GM19438 (cell line): ENCODE results near the gene HDAC9.

Source experiments
- ATAC-seq: cut with Tn5 transposase; IDR thresholded peaks from one replicate; pipeline ENCODE4 v1.9.1; 2021; ENCODE audit warnings: low read depth; ENCODE audit not compliant: unreplicated experiment

HDAC9 gene

DNA sequence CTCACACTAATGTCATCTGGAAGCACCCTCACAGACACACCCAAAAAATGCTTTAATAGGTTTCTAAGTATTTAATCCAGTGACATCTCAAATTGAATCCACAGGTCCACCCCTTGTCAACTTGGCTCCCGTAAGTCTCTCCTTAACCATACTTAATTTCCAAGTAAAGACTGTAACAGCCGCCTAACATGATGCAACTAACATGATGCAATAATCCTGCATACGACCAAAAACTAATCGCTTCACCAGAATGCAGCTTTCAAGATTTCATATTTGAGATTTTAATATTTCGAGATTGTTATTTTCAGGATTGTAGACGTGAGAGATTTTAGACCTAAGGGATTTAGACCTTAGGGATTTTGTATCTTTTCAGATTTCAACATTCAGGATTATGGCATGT, 3.7 kb upstream of the HDAC9 start:
- ATAC-seq: no peak

DNA sequence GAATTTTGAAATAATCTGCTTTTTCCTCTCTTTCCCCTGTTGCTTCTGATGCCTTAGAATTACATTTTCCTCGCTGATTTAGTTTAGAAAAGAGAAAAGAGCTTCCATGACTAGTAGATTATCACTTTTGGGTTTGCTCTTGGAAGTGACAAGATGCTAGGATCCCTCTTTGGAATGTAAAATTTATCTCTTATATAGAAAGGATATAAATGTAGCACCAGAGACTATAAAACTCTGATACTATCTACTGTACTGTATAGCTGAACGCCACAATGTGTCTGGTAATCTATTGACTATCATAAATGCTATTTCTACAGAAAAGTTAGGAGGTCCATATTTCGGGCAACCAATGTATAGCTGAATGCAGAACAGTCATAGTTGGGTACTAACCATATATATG, 1.1 kb upstream of the HDAC9 start:
- no peak for ATAC-seq

DNA sequence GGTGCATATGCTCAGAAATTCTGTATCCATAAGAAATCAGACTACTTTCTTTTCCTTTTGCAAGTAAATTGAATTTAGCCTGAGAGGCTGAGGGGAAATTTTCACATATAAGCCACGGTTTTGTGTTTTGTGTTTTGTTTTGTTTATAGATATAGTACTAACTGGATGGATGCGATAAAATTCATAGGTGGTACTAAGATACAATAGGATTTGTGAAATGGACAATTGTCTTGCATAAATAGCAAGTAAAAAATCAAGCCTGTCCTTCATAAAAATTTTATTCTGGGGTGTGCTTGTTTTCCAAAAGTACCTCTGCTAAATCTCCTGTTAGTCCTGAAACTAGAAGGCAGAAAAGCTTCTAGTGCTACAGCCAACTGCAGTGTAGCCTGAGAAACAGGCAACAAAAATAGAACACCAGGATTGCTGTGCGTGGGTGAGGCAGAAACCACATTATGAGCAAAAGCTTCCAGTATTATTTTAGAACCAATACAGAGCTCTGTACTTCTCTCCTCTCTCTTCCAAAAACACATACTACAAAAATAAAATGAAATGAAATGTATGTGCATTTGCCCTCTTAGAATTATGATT, 634 bp upstream of the HDAC9 start:
- ATAC-seq: no peak

DNA sequence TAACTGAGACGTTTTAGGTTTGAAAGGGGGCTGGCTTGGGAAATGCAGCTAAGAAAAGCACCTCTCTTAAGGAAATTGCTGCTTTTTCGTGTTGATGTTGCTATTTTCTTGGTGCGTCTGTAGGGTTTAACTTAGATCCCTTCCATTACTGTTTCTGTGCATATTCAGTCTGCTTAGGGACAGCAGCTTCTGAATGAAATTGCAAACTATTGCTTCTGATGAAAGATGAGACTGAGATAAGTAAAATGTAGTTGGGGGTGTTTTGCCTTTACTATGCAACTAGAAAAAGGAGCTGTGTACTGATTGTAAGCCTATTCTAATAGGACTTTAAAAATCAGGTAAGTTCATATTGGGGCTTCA, 772 bp downstream of the HDAC9 start:
- ATAC-seq: peak; percentile 6

DNA sequence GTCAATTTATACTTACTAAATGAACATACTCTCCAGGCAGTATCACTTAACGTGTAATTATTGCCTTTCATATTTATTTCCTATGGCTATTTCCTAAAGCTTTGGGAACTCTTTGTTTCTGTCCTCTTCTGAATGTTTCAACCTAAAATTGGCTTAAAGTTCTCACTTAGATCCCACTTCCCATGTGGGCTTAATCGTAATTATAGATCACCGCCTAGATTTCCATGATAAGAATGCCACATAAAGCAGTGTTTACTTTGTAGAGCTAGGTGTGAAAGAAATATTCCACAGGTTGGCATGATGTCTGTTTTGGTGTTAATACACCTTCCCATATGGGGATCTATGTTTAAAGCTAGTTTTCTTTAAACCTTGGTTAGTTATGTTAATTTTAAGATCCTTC, 1.5 kb downstream of the HDAC9 start:
- ATAC-seq: no peak

DNA sequence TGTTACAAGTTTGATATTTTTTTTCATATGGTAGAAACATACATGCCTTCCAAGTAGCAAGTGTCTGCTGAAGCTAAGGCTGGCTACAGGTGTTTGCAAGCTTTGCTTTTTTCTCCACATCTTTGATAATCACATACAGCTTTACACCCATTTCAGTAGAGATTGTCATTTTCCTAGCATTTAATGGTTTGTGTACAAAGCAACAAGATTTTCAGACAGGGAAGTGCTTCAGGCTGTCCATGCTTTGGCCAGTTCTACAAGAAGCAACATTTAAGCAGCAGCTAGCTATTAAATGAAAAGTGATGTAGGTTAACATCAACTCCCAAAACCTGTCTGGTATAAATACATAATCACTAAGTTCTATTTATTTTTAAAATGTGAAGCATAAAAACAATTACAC, 2.3 kb downstream of the HDAC9 start:
- ATAC-seq: no peak

DNA sequence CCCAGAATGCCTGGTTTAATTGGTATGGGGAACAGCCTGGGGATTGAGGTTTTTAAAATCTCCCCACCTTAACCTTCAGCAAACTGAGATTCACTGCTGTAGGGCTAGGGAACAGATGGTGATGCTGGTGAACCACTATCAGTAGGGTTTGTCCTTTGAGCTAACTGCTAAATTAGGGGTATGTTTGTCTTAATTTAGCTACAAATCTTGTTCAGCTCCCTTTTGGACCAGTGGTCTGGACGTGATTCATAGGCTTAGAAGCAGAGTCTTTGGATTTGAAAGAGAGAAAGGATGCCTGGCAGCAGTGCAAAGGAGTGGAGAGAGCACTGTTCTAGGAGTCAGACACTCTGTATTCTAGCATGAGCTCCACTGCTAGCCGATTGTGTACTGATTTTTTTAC, 2.8 kb downstream of the HDAC9 start:
- ATAC-seq: no peak

DNA sequence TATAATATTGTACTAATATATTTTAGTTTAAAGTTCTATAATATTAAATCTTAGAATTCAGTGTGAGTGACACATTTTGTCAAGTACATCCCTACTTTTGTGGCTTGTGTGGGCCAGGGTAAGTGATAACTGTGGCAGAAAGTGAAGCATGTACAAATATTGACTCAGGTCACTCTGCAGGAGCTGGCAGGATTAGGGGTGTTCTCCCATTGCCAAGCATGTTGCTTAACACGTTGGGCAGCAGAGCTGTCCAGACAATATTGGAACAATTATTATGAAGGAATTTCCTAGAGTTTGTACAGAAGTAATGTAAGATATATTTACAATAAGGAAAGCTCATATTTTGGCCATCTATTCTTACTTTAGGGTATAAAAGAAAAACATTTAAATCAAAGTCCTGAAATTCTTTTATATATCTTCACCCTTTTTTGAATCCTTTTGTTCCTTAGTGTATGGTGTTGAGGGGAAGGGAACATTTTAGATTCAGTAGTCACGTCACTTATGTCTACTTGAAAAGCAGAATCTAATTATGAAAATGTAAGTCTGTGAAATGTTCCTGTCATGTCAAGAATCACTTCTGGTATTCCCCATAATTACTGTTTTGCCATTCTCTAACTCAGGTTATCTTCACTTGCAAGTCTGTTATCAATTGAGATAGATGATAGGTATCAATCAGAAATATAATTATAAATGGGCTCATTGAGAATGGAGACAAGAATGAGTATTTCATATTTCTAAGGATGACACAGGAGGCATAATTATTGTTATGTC, 4.0 kb downstream of the HDAC9 start:
- ATAC-seq: no peak

DNA sequence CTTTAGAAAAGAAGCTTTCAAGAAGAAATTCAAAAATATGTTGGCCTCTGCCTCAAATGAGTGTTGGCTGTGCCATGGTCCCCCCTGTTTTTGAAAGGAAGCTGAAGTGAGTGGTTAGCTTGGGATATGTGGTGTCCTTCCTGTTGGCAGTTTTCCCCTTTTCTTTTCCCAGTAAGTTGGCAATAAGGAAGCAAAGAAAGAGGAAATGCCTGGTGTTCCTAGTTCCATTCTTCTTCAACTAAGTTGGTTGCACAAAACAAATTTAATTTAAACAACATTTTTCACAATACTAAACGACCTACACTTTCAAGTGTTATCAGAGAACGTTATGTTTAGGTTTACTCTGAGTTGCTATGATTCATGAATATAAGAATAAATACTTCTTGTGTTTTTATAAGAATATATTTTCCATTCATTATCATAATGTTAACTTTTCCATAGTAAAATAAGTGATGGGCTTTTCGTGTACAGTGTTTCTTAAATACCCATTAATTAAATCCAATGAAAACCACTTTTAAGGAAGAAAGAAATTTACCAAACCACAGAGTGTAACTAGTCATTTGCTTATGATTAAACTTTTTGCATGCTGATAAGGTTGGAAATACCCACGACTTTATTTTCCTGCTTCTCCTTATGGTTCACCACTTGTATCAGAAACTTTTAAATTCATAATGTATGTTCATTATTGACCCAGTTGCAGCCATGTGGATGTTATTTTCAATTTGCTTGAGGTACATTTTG, 7.7 kb downstream of the HDAC9 start:
- ATAC-seq: no peak

DNA sequence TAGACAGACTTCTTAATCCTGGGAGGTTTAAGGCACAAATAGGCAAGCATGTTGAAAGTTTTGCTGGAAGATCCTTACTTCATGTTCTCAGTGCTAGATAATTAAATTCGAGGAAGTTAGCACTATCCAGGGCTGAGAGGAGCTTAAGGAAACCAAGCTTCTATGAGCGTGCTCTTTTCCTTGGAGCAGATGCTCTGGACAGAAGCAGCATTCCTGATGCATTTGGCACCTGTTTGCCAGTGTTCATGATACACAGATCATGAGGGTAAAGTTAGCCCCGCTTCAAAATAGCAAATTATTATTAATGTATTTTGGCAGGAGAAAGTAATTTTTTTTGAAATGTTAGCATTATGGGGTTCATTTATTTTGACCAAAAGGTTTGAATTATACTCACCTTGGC, 9.4 kb downstream of the HDAC9 start:
- ATAC-seq: no peak

DNA sequence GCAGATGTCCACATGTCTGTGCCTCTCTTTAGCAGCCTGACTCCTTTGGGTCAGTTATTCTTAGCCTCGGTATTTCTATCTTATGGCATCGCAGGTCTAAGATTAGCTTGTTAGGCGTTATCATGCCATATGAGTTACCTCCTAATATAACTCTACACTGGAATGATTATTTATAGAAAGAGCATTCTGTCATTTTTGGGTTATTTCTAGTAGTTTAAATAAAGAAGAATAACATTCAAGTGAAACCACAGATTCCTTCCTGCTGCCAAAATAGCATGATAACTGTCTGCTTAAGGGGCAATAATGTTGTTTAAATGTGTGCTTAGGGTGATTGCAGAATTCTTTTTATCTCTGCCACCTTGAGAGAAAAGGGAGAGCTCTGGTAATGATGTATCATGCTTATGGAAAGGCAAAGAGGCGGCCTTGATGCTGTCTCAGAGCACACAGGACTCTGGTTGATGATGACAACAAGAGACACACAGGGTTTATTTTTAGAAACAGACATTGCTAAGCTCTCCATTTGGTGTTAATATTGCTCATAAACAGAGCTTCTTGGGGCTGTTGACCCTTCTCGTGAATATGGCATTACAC, 10.4 kb downstream of the HDAC9 start:
- no peak for ATAC-seq

DNA sequence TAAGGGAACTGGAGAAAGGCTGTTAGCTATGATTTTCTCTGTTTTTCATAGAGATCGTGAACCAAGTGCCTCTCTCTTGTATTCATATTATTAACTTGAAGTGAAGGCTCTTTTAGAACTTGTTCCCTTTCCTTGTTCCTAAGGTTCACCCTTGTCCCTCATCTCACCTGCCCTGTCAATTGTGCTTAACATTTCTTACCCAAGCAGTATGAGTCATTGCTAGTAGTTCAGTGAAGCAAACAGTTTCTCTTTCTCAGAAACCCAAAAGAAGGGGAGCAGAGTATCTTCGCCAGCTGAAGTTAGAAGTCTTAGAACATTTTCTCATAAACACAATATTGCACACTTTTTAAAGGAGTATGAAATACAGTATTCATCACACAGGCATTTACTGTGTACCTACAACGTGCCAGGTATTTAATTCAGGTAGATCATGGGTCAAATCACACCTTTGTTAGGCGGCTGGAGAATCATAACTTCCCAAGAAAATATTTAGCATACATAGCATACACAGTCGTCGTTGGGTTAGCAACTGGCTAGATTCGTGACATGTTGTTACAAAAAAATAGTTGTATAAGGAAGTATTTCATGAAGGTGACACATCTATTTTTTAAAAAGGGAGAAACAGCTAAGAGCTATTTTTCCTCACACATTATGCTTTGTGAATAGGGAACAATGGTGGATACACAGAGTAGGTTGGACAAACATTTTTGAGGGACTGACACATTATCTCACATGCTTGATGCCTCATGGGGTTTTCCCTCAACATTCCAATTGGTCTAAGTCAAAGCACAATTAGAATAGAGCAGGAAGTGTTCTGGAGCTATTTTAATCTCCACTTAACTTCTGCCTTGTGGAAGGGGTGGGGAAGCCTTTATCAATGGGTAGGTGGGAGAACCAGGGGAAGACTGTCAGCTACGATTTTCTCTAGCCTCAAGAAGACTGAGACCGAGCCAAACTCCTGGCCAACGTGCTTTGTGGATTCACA, 13.2 kb downstream of the HDAC9 start:
- peak; percentile 92 for ATAC-seq

DNA sequence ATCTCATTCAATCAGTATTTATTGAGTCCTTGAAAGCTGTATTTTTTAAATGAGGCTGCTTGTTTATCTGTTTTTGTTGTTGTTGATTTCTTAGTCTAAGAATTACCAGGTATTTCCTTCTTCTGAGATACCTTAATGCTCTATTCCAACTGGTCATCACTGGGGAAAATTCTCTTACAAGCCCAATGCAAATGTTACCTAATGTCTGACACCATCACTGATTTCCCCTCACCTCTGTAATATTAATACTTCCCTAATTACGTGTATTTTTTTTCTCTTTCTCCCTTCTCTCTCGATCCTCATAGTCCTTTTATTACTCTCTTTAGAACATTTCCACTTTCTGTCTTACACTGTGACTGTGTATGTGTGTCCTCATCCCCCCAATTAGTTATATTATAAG, 13.9 kb downstream of the HDAC9 start:
- peak; percentile 5 for ATAC-seq

DNA sequence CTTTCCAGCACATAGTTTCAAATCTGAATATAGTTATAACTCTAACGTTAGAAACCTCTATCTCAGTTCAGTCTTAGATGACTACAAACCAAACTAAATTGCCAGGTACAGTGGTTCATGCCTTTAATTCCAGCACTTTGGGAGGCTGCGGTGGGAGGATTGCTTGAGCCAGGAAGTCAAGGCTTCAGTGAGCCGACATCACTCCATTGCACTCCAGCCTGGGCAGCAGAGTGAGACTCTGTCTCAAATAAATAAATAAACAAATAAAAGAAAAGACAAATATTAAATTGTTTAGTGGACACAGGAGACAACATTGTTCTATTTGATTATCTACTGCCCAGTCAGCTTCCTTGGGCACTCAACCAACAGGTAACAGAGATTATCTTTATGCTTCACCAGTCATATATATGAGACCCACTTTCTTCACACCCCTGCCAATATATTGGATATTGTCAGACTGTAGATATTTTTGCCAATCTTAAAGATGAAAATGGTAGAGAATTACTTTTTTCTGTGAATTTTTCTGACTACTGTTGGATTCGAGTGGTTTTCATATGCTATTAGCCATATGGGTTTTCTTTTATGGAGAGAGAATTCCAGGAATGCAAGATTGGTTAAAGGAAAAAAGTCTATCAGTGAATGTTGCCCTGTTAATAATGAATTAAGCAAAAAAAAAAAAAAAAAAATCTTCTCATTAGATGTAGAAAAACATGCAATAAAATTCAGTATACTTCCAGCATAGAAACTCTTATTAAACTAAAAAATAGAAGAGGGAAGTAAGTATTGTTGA, 16.0 kb downstream of the HDAC9 start:
- ATAC-seq: no peak

DNA sequence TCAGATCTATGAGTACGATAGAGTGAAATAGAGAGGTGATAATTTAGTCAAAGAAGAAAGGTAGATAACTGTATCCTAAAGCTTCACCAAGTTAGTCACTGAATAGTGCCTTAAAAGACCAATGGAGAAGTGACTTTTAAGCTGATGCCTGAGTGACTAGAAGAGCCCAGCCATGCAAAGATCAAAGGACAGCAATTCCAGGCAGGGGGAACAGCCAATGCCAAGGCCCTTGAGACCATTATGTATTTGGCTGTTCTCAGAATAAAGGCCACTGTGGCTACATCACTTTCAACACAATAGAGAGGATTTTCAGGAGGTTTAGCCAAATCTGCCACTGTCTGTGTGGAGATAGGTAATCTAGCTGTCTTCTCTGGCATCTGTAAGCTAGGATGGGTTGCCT, 17.8 kb downstream of the HDAC9 start:
- no peak for ATAC-seq

DNA sequence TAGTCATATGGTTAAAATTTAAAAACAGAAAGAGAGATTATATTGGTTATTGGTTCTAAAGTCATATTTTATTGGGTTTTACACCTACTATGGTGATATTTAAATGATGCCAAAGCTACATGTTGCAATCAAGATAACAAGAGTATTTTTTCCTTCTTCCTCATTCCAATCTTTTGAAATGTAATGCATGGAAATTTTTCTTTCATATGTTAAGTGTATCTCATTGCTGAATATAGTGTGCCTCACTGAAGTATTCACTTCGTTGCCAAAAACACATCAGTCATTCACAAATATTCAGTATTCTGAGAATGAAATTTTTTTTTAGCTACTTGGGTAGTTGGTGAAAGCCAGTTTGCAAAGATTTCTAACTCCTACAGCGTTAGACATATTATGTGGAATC, 19.5 kb downstream of the HDAC9 start:
- ATAC-seq: no peak

DNA sequence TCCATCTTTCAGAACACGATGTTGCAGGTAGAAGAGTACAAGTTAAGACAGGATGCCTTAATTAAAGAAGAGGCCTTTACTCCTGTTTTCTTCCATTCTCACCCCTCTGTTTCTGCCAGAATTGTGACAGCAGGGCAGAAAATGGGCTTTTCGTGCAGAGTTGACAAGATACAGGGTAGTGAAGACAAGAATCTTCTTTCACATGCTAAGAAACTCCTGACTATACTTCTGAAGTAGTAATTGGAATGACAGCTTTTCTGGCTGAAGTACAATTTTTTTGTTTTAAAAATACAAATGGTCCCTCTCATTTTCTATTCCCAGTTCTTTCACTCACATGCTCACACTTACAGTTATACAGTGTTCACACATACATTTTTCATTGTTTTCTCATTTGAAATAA, 22.1 kb downstream of the HDAC9 start:
- ATAC-seq: no peak

DNA sequence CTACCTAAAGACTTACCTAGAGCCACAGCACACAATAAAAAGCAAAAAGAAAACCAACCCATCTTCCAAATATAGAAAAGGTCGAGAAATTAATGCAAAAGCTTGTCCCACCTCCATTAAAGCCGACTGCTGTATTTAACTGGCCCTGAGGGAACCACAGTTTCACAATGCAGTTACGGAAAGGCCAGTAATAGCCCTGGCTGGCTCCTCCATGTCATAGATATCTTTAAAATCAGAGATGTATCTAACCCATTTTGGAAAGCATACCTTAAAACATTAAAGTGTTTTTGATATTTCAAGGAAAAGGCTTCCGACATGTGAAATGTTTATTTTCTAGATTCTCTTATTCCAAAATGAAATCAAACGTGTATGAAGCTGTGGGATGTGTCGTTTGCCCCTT, 23.0 kb downstream of the HDAC9 start:
- ATAC-seq: no peak

DNA sequence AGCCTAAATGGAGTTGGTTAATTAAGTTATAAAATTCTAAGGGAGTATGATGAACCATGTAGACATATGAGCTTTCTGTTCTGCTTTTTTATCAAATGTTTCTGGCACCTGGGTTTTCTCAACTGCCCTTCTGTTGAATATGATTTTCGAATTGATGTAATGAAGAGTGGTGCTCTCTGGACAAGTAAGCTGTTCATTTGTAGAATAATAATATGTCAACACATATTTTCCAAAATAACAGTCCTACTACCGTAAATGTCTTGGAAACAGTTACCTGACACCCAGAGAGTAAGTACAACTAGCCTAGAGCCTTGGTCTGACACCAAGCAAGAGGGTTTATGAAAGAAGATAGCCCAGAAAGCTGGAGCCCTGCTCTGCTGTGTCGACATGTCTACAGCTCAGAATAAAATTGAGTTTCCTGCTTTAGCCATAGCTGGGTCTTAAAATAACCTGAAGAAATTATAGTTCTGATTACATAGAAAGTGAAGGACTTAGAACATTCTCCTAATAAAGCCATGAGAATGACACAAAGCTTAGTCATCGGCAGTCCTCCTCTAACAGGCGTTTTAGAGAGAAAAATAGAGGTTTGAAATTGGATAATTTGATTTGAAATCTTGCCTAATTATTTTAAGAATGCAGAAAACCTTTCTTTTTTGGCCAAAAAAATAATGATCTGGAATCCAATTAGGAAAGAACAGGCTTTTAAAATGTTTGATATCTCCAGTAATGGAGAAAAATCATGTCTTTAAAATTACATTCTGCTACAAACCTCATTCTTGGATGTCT, 25.1 kb downstream of the HDAC9 start:
- peak; percentile 66 for ATAC-seq
